ENCODE measurements around the gene NTM. TPM values are rescaled to one million over a fixed set of nuclear protein-coding genes. Genes with fewer than 3 reads are reported as not detected.

Gene NTM
- total RNA-seq, 1 experiment from 2014 or later, result not detected

GRCh38 chr11:131694526-131695424 lies 324.4 kb downstream of the NTM start:
- ChIA-PET RAD21 (ENCODE audit: low non-redundant PET in 1 of 2, low total read pairs in 2 of 2, uncharacterized antibody in 2 of 2, unreplicated experiment in 2 of 2) (no interaction called here), POLR2A (no interaction called here), CTCF (no interaction called here)
- Histone ChIP-seq H4K20me1 (ENCODE audit: insufficient read depth) (no peaks in the 10 kb centered on the region), H3K9me2 (ENCODE audit: insufficient read depth) (no peaks in the 10 kb centered on the region), H3K4me1 (ENCODE audit: control insufficient read depth in 1 of 2, insufficient read depth in 2 of 2, low read length in 2 of 2) (no peaks in the 10 kb centered on the region), H3K9me3 (ENCODE audit: control insufficient read depth in 1 of 2, insufficient read depth in 1 of 2, low read depth in 1 of 2, low read length in 2 of 2) (no peaks in the 10 kb centered on the region), H3K79me2 (ENCODE audit: insufficient read depth, low read length) (no peaks in the 10 kb centered on the region), H3K36me3 (ENCODE audit: control insufficient read depth in 1 of 2, insufficient read depth in 2 of 2, low read length in 2 of 2) (no peaks in the 10 kb centered on the region), H3K4me2 (ENCODE audit: low read length) (no peak overlapping the region), H3K4me3 (replicated peaks in 1 of 2; ENCODE audit: low read depth in 1 of 2, low read length in 2 of 2) (no peak overlapping the region), H3K27ac (ENCODE audit: low read depth, low read length) (no peak overlapping the region), H3K27me3 (ENCODE audit: insufficient read depth, low read length) (no peaks in the 10 kb centered on the region), H3K9ac (ENCODE audit: low read length) (no peak overlapping the region), H2AFZ (ENCODE audit: low read depth, low read length, poor library complexity, severe bottlenecking) (no peak overlapping the region)
- no TSS peak for BruUV-seq (replicated peaks)
- intact Hi-C loops (cut with micrococcal nuclease), result loop anchor here (2.0 kb wide), 1 partner anchor 1246 kb away; no protein-coding TSS in a partner anchor
- TF ChIP-seq ELF1 (IDR thresholded peaks at IDR 0.05; ENCODE audit: borderline replicate concordance, low read depth) (no peak), CTCF (IDR thresholded peaks at IDR 0.05 in 2 of 3, conservative IDR thresholded peaks at IDR 0.05 in 1 of 3; ENCODE audit: borderline replicate concordance in 1 of 3, insufficient read depth in 1 of 3, low read depth in 2 of 3, low read length in 2 of 3) (peak; percentile 66 to 73 (median 66)), POLR2AphosphoS5 (IDR thresholded peaks at IDR 0.05; ENCODE audit: low read depth, low read length) (no peak), TCF7L2 (IDR thresholded peaks at IDR 0.05; ENCODE audit: borderline replicate concordance, extremely low read depth, insufficient read depth, insufficient read length) (no peak), ZNF274 (IDR thresholded peaks at IDR 0.05; ENCODE audit: low read depth, low read length) (no peak), POLR2A (IDR thresholded peaks at IDR 0.05; ENCODE audit: borderline replicate concordance, extremely low read depth, insufficient read depth, insufficient read length) (no peak), RAD21 (IDR thresholded peaks at IDR 0.05; ENCODE audit: low read depth) (peak; percentile 59), SIN3A (IDR thresholded peaks at IDR 0.05; ENCODE audit: low read depth) (no peak), REST (IDR thresholded peaks at IDR 0.05; ENCODE audit: low read depth) (no peak)
- DNase-seq (ENCODE audit: low read depth, low spot score) (peak; percentile 13), ATAC-seq (peak; percentile 93)

Data from HCT116 (cell line).